ENCODE data around the gene UQCC2. TPM values are rescaled to one million over a fixed set of nuclear protein-coding genes. Genes with fewer than 3 reads are reported as not detected.

The UQCC2 gene
- total and polyA plus RNA-seq, 2 of the 4 experiments (the other 2 are of a cell fraction) = 13.8 to 34.5 TPM

GRCh38 chr6:33724102-33725023 lies 12.9 kb upstream of the UQCC2 start (continued):
- TF ChIP-seq ELK1 (IDR thresholded peaks at IDR 0.05; ENCODE audit: borderline replicate concordance, low read depth, low read length) = no peak

GRCh38 chr6:33723371-33724085 lies 12.0 kb upstream of the UQCC2 start:
- dilution Hi-C loops (cut with HindIII; ENCODE audit: low sequenced_read_pairs, unreplicated experiment) = no loop called here
- no TSS peak for BruUV-seq (replicated peaks)
- H3K56ac ChIP-seq (ENCODE audit: extremely low read depth, insufficient read depth, low read length) = no peak overlapping the region

More at GRCh38 chr6:33723371-33724085, 12.0 kb upstream of the UQCC2 start:
- ATAC-seq (ENCODE audit: low read depth) (no peak), DNase-seq (no peak)
- Histone ChIP-seq H3K18ac (ENCODE audit: low read depth, low read length) (no peak overlapping the region), H4K91ac (ENCODE audit: insufficient read depth, low read depth, low read length) (no peak overlapping the region), H3K23ac (ENCODE audit: low read depth, low read length) (no peak overlapping the region), H2BK15ac (ENCODE audit: low read depth, low read length) (no peak overlapping the region), H4K5ac (ENCODE audit: low read depth, low read length) (no peak overlapping the region), H4K8ac (ENCODE audit: low read depth in 2 of 2, low read length in 2 of 2) (no peak overlapping the region), H3K4me2 (ENCODE audit: low read depth, low read length) (no peak overlapping the region), H3K9me1 (ENCODE audit: insufficient read depth, low read length) (no peaks in the 10 kb centered on the region), H3K27me3 (ENCODE audit: control insufficient read depth, insufficient read depth, low read length) (peaks cover 57% of the 10 kb centered on the region), H3K9ac (ENCODE audit: low read depth, low read length) (no peak overlapping the region), H3K14ac (replicated peaks; ENCODE audit: low read depth, low read length) (no peak overlapping the region), H2AFZ (replicated peaks; ENCODE audit: low read length, poor library complexity) (no peak overlapping the region), H2BK5ac (ENCODE audit: low read depth, low read length, poor library complexity, severe bottlenecking) (no peak overlapping the region), H3K9me3 (ENCODE audit: control insufficient read depth, insufficient read depth, low read length) (no peaks in the 10 kb centered on the region), H3K79me1 (ENCODE audit: low read depth in 1 of 2, low read length in 2 of 2) (no peaks in the 10 kb centered on the region), H4K20me1 (ENCODE audit: insufficient read depth, low read length) (no peaks in the 10 kb centered on the region), H3K4me1 (ENCODE audit: control insufficient read depth, insufficient read depth, low read length) (no peaks in the 10 kb centered on the region), H3K36me3 (ENCODE audit: control insufficient read depth, insufficient read depth, low read length) (no peaks in the 10 kb centered on the region), H2AK9ac (replicated peaks; ENCODE audit: low read depth, low read length, poor library complexity) (no peak overlapping the region), H2BK20ac (ENCODE audit: low read depth, low read length) (no peak overlapping the region), H3K27ac (ENCODE audit: insufficient read depth, low read length) (no peak overlapping the region), H2BK120ac (ENCODE audit: low read depth, low read length) (no peak overlapping the region), H3K4me3 (ENCODE audit: insufficient read depth, low read depth, low read length) (no peak overlapping the region), H2AK5ac (ENCODE audit: low read depth, low read length) (no peak overlapping the region), H3K4ac (ENCODE audit: low read depth, low read length) (no peak overlapping the region)
- intact Hi-C loops (cut with micrococcal nuclease) = no loop called here
- ChIA-PET CTCF (interaction anchor here (1.4 kb wide), 1 partner anchor 12 kb away, joined by 4 read pairs; the partner anchor contains the start of gene UQCC2), POLR2A (ENCODE audit: unreplicated experiment) (no interaction called here)
- in situ Hi-C loops (cut with MboI; ENCODE audit: low sequenced_read_pairs) = no loop called here
- no peak for TF ChIP-seq NFE2L2 (IDR thresholded peaks at IDR 0.05; ENCODE audit: low read depth, low read length)
- no peak for TF ChIP-seq POLR2A (IDR thresholded peaks at IDR 0.05; ENCODE audit: low read depth, low read length)
- TF ChIP-seq MAFK (IDR thresholded peaks at IDR 0.05; ENCODE audit: low read depth, low read length) = no peak
- no peak for TF ChIP-seq ELK1 (IDR thresholded peaks at IDR 0.05; ENCODE audit: borderline replicate concordance, low read depth, low read length)
- TF ChIP-seq CHD1 (IDR thresholded peaks at IDR 0.05; ENCODE audit: low read depth, low read length) = no peak
- no peak for TF ChIP-seq CEBPB (IDR thresholded peaks at IDR 0.05; ENCODE audit: low read depth, low read length)
- no peak for TF ChIP-seq MXI1 (IDR thresholded peaks at IDR 0.05; ENCODE audit: borderline replicate concordance, low read depth, low read length)
- WGBS, 2 experiments (ENCODE audit: extremely low coverage in 2 of 2, insufficient read length in 1 of 2) = no CpG with 5 or more reads among the region's 3 CpGs

All from IMR-90 (cell line).